Smooth muscle cell (in vitro differentiated cells): ENCODE results near the gene NME9. TPM values are rescaled to one million over a fixed set of nuclear protein-coding genes. Genes with fewer than 3 reads are reported as not detected.

Source experiments
- DNase-seq: peaks from one replicate; lab custom pipeline; 2025; ENCODE audit not compliant: unreplicated experiment; lab: John Stamatoyannopoulos, UW
- H2AFZ ChIP-seq: fragments of 200-600 bp; sonication (generic); 2 replicates; pipeline ENCODE4 v1.6.0; 2016; ENCODE audit warnings: antibody characterized with exemption, low read depth, mild to moderate bottlenecking
- H3F3A ChIP-seq: fragments of 200-600 bp; sonication (generic); 2 replicates; pipeline ENCODE4 v1.6.0; 2017; ENCODE audit warnings: antibody characterized with exemption, low read depth
- H3K27ac ChIP-seq: fragments of 200-600 bp; sonication (generic); 2 replicates; pipeline ENCODE4 v1.5.1; 2016; ENCODE audit warnings: low read depth, mild to moderate bottlenecking
- H3K27me3 ChIP-seq: fragments of 200-600 bp; sonication (generic); 2 replicates; pipeline ENCODE4 v1.6.1; 2016; ENCODE audit warnings: low read depth, mild to moderate bottlenecking
- H3K36me3 ChIP-seq: fragments of 200-600 bp; sonication (generic); 2 replicates; pipeline ENCODE4 v1.5.1; 2016; ENCODE audit warnings: low read depth
- H3K4me1 ChIP-seq: fragments of 200-600 bp; sonication (generic); 2 replicates; pipeline ENCODE4 v1.5.1; 2016; ENCODE audit warnings: low read depth
- H3K4me2 ChIP-seq: fragments of 200-600 bp; sonication (generic); 2 replicates; pipeline ENCODE4 v1.6.0; 2016; ENCODE audit warnings: mild to moderate bottlenecking
- H3K4me3 ChIP-seq: fragments of 200-600 bp; sonication (generic); 2 replicates; pipeline ENCODE4 v1.5.1; 2016; ENCODE audit warnings: mild to moderate bottlenecking
- H3K79me2 ChIP-seq: fragments of 200-600 bp; sonication (generic); 2 replicates; pipeline ENCODE4 v1.6.0; 2016; ENCODE audit warnings: low read depth, mild to moderate bottlenecking
- H3K9ac ChIP-seq: fragments of 200-600 bp; sonication (generic); 2 replicates; pipeline ENCODE4 v1.6.0; 2016; ENCODE audit warnings: low read depth
- H3K9me3 ChIP-seq: fragments of 200-600 bp; sonication (generic); replicated peaks from 2 replicates; pipeline ENCODE4 v1.5.1; 2016; ENCODE audit warnings: low read depth
- H4K20me1 ChIP-seq: fragments of 200-600 bp; sonication (generic); 2 replicates; pipeline ENCODE4 v1.6.0; 2016; ENCODE audit warnings: low read depth
- WGBS: methylation state at CpG from one replicate; pipeline ENCODE4 v1.1.7; 2016; ENCODE audit warnings: low lambda C conversion rate; 5-methylcytosine and 5-hydroxymethylcytosine counted together
- polyA plus RNA-seq: library from polyadenylated mRNA; unstranded; fragments of >200 nt; fragmentation: Nextera tagmentation; extraction: Ambion mirVana; gene quantifications from 2 replicates; pipeline ENCODE4 v1.2.1, GENCODE V29; 2016
- total RNA-seq: library from RNA; depleted of rRNA; stranded (reverse); fragments of >200 nt; gene quantifications from 2 replicates; pipeline ENCODE4 v1.2.3, GENCODE V29; 2014
- TF ChIP-seq, protein P1 (sequence below): fragments of 200-600 bp; sonication (generic); IDR thresholded peaks from 2 replicates; pipeline ENCODE4 v1.5.1; 2017; ENCODE audit warnings: borderline replicate concordance, mild to moderate bottlenecking, antibody characterized with exemption; ENCODE audit not compliant: insufficient read depth, poor library complexity, severe bottlenecking

Gene NME9
- total and polyA plus RNA-seq, 2 experiments from 2014 or later = not detected

GRCh38 chr3:138257986-138258385 lies 71.7 kb downstream of the NME9 start:
- Histone ChIP-seq H3K9ac (no peak overlapping the region), H3K4me3 (no peak overlapping the region), H4K20me1 (no peaks in the 10 kb centered on the region), H3K27ac (no peak overlapping the region), H3K9me3 (no peaks in the 10 kb centered on the region), H3F3A (no peaks in the 10 kb centered on the region), H3K4me2 (no peak overlapping the region), H3K27me3 (no peaks in the 10 kb centered on the region), H2AFZ (no peak overlapping the region), H3K4me1 (no peaks in the 10 kb centered on the region), H3K36me3 (no peaks in the 10 kb centered on the region), H3K79me2 (no peaks in the 10 kb centered on the region)
- TF ChIP-seq, protein P1, sequence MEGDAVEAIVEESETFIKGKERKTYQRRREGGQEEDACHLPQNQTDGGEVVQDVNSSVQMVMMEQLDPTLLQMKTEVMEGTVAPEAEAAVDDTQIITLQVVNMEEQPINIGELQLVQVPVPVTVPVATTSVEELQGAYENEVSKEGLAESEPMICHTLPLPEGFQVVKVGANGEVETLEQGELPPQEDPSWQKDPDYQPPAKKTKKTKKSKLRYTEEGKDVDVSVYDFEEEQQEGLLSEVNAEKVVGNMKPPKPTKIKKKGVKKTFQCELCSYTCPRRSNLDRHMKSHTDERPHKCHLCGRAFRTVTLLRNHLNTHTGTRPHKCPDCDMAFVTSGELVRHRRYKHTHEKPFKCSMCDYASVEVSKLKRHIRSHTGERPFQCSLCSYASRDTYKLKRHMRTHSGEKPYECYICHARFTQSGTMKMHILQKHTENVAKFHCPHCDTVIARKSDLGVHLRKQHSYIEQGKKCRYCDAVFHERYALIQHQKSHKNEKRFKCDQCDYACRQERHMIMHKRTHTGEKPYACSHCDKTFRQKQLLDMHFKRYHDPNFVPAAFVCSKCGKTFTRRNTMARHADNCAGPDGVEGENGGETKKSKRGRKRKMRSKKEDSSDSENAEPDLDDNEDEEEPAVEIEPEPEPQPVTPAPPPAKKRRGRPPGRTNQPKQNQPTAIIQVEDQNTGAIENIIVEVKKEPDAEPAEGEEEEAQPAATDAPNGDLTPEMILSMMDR = no peak
- no peak for DNase-seq
- 97% methylated on average over 1 of the region's 1 CpG for WGBS

DNA sequence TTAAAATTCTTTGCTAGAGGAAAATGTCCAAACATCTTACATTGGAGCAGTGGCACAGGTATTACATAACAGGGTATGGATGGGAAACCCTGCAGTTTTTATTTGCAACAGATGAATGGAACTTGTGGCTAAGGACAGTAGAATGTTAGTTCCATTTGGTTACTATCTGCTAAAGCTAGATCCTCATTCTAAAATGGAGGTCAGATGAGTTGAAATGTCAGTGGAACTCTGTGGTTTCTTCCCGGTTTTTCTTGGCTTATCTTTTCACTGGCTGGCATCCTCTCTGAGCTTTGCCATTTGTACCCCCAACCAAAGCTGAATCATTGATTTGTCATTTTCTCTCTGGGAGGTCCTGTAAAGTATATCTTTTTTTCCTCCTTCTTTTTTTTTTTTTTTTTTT lies 73.6 kb downstream of the NME9 start:
- H3K27me3 ChIP-seq = no peaks in the 10 kb centered on the region
- TF ChIP-seq, protein P1 = no peak
- 96% methylated on average over 1 of the region's 1 CpG for whole genome bisulfite sequencing

DNA sequence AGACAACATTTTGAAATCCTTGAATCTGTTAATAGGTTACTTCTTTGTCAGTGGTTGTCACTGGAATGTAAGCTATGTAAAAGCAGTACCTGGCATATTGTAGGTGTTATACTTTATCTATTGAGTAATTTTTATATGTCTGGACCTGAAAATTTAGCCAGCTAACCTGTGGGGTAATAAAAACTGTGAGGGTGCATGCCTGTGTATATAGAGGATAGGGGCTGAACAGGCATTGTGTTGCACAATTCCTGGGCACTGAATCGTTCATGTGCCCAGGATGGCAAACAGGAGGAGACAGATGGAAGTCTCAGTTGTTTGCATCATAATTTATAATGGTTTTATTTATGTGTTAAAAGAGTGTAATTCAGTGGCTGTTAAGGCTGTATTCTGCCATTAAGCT lies 75.4 kb downstream of the NME9 start:
- Histone ChIP-seq H4K20me1 (no peaks in the 10 kb centered on the region), H3K79me2 (no peaks in the 10 kb centered on the region), H2AFZ (no peak overlapping the region), H3K27ac (no peak overlapping the region), H3K9me3 (no peaks in the 10 kb centered on the region), H3K4me3 (no peak overlapping the region), H3K9ac (no peak overlapping the region), H3K27me3 (no peaks in the 10 kb centered on the region), H3K4me2 (no peak overlapping the region), H3K36me3 (no peaks in the 10 kb centered on the region), H3K4me1 (no peaks in the 10 kb centered on the region), H3F3A (no peaks in the 10 kb centered on the region)
- WGBS = 94% methylated on average over 1 of the region's 1 CpG
- DNase-seq = no peak
- TF ChIP-seq, protein P1 = no peak

More for the DNA sequence above, 73.6 kb downstream of the NME9 start:
- Histone ChIP-seq H3K27ac (no peak overlapping the region), H3F3A (no peaks in the 10 kb centered on the region), H3K4me3 (no peak overlapping the region), H3K4me2 (no peak overlapping the region), H3K4me1 (no peaks in the 10 kb centered on the region), H4K20me1 (no peaks in the 10 kb centered on the region), H3K79me2 (no peaks in the 10 kb centered on the region), H3K9me3 (no peaks in the 10 kb centered on the region), H2AFZ (no peak overlapping the region), H3K9ac (no peak overlapping the region), H3K36me3 (no peaks in the 10 kb centered on the region)
- no peak for DNase-seq

DNA sequence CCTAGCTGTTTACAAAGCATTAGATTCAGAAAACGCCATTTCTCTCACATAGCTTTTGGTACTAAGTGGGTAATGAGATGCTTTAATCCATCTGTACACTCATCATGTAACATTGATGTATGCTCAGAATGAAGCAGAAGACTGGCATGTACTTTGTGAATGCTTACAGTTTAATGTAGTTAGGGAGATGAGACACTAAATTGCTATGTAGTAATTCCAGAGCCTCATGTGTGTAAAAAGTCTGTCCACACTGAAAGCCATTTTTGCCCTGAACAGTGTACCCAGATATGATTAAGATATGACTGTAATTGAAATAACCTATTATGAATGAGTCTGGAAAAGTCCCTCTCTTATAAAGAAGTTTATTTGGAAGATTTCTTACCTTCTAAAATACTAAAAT lies 76.0 kb downstream of the NME9 start:
- Histone ChIP-seq H3K4me1 (no peaks in the 10 kb centered on the region), H3K79me2 (no peaks in the 10 kb centered on the region), H4K20me1 (no peaks in the 10 kb centered on the region), H3F3A (no peaks in the 10 kb centered on the region), H3K9ac (no peak overlapping the region), H3K27ac (no peak overlapping the region), H3K4me2 (no peak overlapping the region), H3K4me3 (no peak overlapping the region), H2AFZ (no peak overlapping the region), H3K9me3 (no peaks in the 10 kb centered on the region), H3K27me3 (no peaks in the 10 kb centered on the region), H3K36me3 (no peaks in the 10 kb centered on the region)
- 100% methylated on average over 1 of the region's 1 CpG for WGBS
- TF ChIP-seq, protein P1 = no peak
- DNase-seq = no peak
